GM19193 (cell line): Measurements from ENCODE around the gene NKAIN4.

Experiments
- POLR2A ChIP-seq: IDR thresholded peaks from 4 replicates; pipeline ENCODE4 v1.6.1; 2011; ENCODE audit not compliant: insufficient read depth, insufficient read length; ENCODE audit errors: extremely low read depth

Gene NKAIN4

DNA sequence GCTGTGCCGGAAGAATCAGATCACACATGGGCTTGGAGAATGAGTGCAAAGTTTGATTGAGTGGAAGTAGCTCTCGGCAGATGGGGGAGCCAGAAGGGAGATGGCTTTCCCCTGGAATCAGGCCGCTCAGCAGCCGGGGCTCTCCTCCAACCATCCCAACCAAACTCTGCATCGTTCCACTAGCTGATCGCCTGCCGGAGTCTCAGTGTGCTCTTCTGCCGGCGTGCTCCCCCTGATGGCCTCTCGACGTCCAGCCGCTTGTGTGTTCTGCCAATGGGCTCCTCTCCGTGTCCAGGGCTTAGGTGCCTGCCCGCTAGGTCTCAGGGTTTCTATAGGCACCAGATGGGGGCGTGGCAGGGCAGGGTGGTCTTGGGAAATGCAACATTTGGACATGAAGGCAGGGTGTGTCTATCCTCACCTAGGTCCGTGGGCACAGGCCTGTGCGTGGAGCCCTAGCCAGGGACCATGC is 23.4 kb downstream of the NKAIN4 start:
- TF ChIP-seq POLR2A: no peak

- TF ChIP-seq POLR2A: no peak
These were observed 25.5 kb downstream of the NKAIN4 start for GRCh38 chr20:63228806-63229205.

DNA sequence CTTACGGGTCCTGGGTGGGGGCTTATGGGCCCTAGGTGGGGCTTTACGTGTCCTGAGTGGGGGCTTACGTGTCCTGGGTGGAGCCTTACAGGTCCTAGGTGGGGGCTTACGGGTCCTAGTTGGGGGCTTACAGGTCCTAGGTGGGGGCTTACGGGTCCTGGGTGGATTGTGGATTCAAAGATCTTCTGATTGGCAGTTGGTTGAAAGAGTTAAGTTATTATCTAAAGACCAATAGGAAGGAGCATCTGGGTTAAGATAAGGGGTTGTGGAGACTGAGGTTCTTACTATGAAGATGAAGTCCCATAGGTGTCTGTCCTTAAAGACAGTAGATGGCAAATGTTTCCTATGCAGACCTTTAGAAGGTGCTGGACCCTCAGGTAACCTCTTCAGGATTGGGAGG is 27.0 kb downstream of the NKAIN4 start:
- no peak for TF ChIP-seq POLR2A

GRCh38 chr20:63226042-63226943 is 28.0 kb downstream of the NKAIN4 start:
- no peak for TF ChIP-seq POLR2A

DNA sequence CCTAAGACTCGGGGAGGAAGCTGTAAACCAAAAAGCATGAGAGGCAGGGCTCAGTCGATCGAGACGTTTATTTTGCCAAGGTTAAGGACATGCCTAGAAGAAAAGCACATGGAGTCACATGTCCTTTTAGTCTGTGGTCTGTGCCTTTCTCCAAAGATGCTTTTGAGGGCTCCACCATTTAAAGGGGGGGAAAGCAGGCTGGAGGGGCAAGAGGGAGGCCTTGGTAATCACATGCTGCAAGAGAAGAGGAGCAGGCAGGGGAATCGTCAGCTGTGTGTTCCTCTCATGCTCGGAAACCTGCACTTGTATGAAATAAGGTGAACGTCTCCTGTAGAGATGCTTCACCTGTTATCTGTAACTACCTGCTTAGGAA is 29.2 kb downstream of the NKAIN4 start:
- TF ChIP-seq POLR2A: no peak

GRCh38 chr20:63224412-63225081 is 29.7 kb downstream of the NKAIN4 start:
- TF ChIP-seq POLR2A: no peak

- no peak for TF ChIP-seq POLR2A
These were observed 30.4 kb downstream of the NKAIN4 start for GRCh38 chr20:63223826-63224207.

- TF ChIP-seq POLR2A: no peak
These were observed 31.0 kb downstream of the NKAIN4 start for GRCh38 chr20:63223121-63223825.

- no peak for TF ChIP-seq POLR2A
These were observed 31.7 kb downstream of the NKAIN4 start for GRCh38 chr20:63222541-63222940.

- no peak for TF ChIP-seq POLR2A
These were observed 33.4 kb downstream of the NKAIN4 start for GRCh38 chr20:63220696-63221399.

DNA sequence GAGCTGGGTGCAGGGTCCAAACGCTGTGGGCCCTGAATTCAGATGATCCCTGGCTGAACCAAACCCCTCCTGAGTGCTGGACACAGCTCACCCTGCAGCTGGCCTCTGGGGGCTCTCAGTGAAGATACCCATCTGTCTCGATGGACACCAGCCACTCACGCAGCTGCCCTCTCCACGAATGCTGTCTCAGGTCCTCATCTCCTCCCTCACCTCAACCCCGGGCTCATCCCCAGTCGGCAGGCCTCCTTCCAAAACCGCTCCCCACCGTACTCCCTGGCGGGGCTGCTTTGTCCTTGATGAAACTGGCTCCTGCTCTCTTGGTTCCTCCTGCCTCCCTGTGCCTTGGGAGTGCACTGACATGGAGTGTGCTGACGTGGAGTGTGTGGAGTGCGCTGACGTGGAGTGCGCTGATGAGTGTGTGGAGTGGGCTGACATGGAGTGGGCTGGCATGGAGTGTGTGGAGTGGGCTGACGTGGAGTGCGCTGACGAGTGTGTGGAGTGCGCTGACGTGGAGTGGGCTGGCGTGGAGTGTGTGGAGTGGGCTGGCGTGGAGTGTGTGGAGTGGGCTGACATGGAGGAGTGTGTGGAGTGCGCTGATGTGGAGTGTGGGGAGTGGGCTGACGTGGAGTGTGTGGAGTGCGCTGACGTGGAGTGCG is 34.3 kb downstream of the NKAIN4 start:
- no peak for TF ChIP-seq POLR2A

- TF ChIP-seq POLR2A: no peak
These were observed 34.8 kb downstream of the NKAIN4 start for GRCh38 chr20:63219447-63219821.

- TF ChIP-seq POLR2A: no peak
These were observed 35.4 kb downstream of the NKAIN4 start for GRCh38 chr20:63218701-63219446.

DNA sequence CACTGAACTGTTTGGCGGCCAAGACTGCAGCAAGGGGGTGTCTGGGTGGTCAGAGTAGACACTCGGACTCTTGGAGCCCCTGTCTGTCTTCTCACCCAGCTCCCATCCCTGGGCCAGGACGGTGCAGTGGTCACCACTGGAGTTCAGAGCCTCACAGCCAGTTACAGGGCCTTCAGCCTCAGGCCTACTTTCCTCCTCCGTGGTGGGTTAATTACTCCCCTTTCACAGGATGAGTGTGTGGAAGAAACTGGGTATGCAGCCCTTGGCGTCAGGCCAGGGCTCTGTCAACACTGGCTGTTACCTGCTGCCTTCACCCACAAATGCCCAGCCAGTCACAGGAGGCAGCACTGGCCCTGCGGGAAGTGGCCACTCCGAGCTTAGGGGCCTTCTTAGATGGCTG is 36.6 kb downstream of the NKAIN4 start:
- no peak for TF ChIP-seq POLR2A

DNA sequence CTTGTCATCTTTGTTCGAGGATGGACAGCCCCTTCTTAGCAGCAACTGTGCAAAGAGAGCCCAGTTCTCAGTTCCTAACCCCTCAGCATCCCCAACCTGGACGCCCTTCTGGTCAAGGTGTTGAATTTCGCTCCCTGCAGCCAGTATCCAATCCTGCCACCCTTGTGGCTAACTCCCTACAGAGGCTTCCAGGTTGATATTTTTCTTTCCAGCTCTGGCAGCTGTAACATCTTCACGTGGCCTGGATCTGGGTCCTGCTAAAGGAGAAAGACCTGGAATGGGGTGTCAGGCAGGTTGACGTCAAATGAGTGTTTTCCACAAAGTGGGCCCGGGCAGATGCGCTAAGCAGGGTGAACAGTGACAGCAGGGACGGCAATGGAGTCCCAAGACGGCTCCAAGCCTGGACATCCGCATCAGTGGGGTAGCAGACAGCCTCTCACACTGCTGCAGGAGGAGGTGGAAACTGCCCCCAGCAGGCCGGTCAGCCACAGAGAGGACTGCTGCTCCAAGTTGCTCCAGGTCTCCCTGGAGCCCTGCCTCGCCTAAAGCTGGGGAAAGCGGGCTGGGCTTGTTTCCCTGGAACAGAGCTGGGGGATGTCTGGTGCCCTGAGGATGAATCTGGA is 37.3 kb downstream of the NKAIN4 start:
- no peak for TF ChIP-seq POLR2A
